DOHH2 (cell line): ENCODE measurements around the gene INSR.

ENCODE experiments used
- CTCF ChIP-seq: fragments of 200-600 bp; sonication (generic); IDR thresholded peaks from one replicate; pipeline ENCODE4 v1.5.1; 2014; ENCODE audit warnings: antibody characterized with exemption, mild to moderate bottlenecking, low read depth, low read length; ENCODE audit not compliant: poor library complexity, severe bottlenecking
- EZH2phosphoT487 ChIP-seq: fragments of 200-600 bp; sonication (generic); IDR thresholded peaks from 2 replicates; pipeline ENCODE4 v1.6.1; 2017; ENCODE audit warnings: borderline replicate concordance, mild to moderate bottlenecking, antibody characterized with exemption, low read length, moderate library complexity, mixed read lengths

GRCh38 chr19:7140137-7140536, 154.1 kb downstream of the INSR start:
- no peak for TF ChIP-seq EZH2phosphoT487
- no peak for TF ChIP-seq CTCF
